Ecto neural progenitor cell (in vitro differentiated cells): ENCODE measurements around the gene CD4.

ENCODE experiments used
- DNase-seq: peaks from one replicate; pipeline ENCODE4 v3.0.0-alpha.2; 2018; ENCODE audit warnings: low spot score

The CD4 gene

DNA sequence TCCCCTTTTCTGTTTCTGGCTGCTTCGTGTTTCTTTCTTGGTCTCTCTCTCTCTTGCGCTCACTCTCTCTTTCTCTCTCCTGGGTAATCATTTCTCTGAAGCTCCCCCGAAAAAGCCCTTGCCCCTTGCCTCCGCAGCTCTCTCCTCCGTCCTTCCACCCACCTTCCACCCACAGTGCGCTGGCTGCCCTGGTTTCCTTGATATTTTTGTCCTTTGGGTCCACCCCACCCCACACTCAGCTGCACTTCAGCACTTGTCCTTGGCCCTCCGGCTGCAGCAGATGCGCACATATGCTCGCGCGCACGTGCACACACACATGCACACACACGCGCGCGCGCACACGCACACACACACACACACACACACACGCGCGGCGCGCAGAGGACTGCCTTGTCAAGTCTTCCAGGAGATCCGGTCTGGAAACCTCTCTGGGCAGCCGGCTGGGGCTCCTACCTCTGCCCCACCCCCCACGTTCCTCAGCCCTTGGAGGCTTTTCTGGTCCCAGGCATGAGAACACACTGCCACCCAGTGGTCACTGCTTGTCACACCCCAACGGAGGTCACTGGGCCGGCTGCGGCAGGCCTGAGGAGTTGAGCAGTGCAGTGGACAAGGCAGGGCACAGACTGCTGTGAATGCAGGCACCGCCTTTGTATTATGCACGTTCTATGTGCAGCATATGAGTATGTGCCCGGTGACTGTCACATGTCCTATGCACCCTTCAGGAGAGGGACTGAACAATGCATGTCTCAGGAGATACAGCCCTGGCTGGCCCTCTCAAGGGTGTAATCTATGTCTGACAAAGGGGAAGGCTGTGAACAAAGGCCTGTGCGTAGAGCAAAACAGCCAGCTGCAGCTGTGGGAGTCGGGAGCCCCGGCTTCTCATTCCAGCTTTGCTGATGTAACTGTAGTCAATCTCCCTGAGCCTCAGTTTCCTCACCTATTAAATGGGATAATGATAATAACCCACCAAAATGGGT, 10.5 kb upstream of the CD4 start:
- peak; percentile 99 for DNase-seq

DNA sequence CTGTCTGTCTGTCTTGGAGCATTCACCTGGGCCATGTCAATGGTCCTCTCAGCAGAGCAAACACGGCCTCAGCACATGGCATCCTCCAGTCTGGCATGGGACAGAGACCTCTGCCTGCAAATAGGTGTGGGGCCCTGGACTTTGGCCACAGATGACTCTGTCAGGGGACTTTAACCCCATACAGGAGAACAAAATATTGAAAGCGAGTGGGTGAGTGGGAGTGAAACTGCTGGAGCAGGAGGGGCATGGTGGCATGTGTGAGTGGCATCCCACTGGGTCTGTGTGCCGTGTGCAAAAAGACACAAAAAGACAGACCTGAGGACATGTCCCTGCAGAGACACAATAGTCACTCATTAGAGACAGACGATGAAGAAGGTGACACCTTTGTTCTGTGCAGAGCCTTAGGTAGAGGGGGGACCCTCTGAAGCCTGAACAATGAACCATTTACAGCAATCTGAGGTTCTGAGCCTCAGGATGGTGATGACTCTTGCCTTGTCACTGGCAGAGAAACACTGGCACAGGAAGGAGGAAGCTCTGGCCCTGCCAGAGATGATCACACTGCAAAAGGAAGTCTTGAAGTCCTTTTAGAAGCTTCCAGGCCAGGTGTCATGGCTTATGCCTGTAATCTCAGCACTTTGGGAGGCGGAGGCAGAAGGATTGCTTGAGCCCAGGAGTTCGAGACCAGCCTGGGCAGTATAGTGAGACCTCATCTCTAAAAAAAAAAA, 9.5 kb upstream of the CD4 start:
- no peak for DNase-seq

DNA sequence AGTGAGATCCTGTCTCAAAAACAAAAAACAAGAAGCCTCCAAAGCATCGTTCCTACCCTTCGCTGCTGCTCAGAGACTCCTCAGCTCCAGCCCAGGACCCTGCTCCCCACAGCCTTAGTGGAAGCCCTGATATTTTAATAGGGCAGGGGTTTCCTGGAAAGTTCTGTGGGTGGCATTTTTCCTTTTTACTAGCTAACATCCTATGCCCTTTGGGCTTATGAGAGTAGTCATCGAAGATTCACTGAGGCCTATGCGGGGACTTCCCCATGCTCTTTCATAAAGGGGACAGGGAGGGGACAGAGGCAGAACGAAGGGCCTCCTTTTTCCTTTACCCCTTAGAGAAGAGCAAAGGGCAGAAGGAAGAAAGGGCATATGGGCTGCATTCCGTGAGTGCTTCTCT, 8.8 kb upstream of the CD4 start:
- no peak for DNase-seq

DNA sequence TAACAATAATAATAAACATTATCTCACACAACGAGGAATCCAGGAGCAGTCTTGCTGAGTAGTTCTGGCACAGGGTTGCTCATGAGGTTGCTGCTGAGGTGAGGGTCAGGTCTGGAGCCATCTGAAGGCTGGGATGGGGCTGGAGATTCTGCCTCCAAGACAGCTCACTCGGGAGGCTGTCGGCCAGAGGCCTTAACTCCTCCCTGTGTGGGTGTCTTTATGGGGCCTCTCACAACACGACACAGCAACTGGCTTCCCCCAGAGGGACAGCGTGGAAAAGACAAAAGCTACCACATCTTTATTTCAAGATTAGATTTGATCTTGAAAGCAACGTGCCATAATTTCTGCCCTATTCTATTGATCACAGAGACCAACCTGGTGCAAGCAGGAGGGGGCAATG, 7.2 kb upstream of the CD4 start:
- no peak for DNase-seq

DNA sequence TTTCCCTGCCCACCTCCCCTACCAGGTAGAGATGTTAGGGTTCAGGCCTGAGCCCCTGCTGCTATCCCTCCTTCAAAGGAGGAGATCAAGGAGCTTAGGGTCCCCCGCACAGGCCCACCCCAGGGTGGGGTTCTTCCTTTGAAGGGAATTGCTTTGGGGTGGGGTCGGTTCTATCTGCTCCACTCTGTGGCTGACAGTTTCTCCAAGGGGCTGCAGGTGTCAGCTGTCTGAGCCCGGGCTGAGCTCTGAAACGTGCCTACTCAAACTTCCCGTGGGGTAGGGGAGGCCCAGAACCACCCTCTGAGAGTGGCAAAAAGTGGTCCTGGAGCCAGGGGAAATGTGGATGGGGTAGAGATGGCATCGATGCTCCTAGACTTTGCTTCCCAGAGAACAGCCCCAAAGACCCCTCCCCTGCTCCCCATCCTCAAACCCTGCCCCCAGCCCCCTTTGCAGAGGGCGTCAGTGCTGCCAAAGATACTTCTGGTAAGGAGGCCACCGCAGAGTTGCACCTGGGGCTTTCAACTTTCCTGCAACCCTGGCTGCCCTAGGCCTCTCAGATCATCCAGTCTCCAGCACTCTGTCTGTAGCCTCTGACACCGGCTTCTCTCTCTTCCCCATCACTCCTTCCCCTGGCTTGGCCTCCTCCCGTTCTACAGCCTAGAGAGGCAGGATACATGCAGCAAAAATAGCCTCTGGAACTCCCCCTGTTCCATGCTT, 6.3 kb upstream of the CD4 start:
- no peak for DNase-seq

DNA sequence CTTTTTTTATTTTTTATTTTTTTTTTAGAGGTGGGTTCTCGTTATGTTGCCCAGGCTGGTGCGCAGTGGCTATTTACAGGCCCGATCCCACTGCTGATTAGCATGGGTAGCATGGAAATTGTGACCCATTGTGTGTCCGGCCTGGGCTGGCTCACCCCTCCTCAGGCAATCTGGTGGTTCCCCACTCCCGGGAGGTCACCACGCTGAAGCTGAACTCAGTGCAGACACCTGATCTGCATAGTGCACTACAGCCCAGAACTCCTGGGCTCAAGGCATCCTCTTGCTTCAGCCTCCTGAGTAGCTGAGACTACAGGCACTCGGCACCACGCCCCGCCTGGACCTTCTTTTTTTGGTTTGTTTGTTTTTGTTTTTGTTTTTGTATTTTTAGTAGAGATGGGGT, 5.5 kb upstream of the CD4 start:
- no peak for DNase-seq

DNA sequence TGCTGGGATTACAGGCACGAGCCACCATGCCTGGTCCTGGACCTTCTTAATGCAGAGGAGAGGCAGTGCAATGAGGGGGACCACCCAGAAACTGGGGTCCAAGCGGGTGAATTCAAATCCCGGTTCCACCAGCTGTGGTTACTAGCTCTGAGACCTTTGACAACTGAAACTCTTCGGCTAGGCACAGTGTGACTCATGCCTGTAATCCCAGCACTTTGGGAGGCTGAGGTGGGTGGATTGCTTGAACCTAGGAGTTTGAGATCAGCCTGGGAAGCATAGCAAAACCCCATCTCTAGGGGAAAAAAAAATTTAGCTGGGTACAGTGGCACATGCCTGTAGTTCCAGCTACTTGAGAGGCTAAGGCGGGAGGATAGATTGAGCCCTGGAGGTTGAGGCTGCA, 5.0 kb upstream of the CD4 start:
- DNase-seq: no peak

DNA sequence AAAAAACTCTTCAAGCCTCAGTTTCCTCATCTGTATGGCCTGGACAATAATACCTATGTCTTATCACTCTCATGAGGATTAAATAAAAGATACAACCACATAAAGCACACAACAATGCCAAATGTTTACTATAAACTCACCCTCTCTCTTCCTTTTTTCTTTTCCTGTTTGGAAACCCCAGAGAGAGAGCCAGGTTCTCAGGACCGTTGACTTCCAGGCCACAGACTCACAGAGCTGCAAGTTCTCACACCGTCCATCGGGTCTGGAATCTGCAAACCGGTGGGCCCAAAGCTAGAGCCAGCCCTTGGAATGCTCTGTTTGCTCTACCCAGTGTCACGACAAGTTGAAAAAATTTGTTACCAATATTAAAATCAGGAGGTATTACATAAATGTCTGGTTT, 4.6 kb upstream of the CD4 start:
- DNase-seq: no peak

DNA sequence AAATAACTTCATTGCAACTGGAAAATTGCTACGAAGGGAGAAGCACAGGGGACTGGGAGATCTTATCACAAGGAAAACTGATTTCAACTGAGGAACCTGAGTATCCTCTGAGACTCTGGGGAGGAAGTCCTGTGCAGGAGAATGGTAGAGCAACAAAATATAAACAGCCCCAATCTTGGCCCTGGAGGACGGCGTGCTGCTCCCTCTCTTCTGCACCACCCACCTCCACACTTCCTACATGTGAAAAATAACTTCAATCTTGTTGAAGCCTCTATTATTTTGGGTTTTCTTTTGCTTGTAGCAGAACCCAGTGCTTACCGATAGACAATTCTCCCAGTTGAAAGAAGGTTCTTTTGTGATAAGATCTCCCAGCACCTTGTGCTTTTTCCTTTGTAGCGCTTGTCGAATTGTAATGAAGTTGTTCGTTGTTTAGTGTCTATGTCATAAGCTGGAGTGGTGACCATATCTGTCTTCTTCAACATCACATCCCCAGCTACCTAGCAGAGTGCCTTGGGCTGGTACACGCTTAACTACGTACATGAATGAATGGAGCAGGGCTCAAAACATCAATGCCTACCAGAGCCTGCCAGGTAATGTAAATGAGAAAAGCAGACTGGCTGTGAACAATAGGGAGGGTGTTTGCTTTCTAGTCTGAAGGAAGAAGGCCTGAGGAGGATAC, 2.8 kb upstream of the CD4 start:
- no peak for DNase-seq

DNA sequence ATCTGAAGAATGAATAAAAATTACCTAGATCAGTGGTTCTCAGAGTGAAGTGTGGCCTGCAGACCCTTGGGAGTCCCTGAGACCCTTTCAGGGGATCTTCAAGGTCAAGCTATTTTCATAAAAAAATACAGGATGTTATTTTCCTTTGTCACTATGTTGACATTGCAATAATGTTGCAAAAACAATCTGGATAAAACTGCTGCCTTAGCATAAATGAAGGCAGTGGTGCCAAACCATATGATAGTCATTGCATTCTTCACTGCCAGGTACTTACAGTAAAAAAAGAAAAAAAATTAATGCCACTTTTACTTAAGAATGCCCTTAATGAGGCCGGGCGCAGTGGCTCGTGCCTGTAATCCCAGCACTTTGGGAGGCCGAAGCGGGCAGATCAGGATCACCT, 2.0 kb upstream of the CD4 start:
- DNase-seq: no peak

DNA sequence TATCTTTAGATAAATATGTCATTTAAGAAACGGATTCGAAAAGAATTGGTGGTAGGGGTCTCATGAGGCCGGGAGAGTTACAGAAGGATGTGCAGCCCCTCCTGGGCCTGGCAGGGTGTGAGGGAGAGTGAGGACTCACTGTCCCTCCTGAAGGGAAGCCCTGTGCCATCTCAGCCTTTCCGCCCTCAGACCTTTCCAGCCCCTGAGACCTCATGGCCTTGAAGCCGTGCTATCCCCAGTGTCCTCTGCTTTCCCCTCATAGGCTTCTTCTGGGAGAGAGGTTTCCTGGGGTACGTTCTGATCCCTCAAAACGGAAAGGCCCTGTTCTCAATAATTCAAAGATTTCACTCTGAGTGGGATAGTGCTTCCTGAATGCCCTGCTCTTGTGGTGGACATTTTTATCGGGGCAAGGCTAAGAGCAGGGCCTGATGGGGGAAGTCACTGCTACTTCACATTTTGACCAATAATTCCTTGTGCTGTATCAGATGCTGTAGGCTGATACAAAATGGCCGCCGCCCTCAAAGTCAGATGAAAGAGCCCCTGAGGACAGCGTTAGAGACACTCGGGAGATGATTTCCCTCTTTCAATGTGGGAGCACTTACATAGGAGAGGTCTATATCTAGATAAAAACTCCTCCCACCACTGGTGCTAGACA, 1.3 kb downstream of the CD4 start:
- DNase-seq: no peak

DNA sequence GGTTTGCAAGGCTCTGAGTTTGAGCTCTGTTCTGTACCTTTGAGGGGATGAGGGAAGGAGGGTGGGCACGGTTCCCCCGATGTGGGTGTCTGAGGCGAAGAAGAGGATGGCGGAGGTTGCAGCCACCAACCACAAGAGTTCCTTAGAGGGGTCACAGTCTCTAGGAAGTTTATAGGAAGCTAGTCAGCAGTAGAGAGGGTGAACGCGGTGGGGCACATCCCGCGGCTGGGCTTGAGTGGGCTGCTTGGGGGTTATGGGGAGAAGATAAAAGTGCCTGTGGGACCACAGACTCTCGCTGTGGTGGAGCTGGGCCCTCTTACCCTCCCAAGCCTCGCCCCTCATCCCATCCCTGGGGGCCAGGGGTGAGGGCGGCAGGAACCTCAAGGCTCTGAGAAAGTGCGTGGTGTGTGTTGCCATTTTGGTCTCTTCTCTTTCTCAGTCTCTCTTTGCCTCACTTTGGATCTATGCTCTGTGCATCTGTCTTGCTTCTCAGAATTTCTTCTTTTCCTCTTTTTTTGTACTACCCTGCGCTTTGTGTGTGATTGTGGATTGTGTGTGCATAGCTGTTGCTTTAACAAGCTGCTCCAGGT, 2.7 kb downstream of the CD4 start:
- DNase-seq: no peak

DNA sequence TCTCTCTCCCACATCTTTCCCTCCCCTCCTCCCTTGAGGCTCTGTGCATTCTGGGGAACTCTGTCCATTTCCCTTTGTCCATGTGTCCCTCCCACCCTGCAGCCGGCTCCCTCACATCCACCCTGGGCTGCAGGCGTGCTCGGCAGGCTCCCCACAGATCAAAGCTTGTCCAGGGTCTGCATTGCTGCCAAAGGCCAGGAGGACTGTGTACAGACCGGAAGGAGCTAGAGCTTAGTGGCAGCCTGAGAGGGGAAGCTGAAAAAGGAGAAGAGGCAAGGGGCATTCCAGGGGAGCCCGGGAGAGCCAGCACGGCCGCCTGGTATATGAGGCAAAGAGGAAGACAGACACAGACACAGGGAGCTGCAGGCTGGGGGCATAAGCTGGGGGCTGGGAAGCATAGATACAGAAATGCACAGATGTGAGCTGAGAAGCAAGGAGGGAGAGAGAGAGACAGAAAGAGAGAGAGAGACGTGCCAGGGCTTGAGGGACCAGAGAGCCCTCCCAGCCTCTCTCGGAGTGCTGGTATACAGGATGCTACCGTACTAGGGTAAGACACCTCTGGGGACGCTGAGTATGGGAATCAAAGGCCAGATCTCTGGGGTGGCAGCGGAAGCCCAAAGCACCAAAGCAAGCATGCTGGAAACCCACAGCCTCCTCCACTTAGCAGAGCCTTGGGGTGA, 3.3 kb downstream of the CD4 start:
- DNase-seq: no peak

DNA sequence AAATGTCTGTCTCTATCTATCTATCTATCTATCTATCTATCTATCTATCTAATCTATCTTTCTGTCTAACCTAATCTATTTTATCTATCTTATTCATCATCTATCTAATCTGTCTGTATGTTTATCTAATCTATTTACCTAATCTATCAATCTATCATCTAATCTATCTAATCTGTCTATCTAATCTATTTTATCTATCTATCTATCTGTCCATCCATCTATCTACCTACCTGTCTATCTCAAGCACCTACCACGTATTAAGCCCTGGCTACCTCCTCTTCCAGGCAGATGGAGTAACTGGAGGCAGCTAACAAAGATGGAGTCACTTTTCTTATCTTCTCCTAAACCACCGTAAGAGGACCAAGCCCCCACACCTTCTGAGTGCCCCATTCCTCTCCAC, 5.8 kb downstream of the CD4 start:
- no peak for DNase-seq

DNA sequence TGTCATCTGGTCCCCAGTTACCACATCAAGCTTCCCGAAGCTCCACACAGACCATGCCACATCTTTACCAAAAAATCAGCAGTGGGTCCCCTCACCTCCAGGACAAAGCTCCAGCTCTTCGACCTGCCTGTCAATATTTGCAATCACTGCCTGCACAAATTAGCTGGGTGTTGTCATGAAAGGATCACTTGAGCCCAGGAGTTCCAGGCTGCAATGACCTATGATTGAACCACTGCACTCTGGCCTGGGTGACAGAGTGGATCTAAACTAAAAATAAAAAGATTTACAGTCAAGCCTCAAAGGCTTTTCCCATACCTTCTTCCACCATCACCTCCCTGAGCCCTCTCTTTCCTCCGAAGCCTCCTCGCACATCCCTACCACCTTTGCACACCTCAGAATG, 7.2 kb downstream of the CD4 start:
- no peak for DNase-seq

DNA sequence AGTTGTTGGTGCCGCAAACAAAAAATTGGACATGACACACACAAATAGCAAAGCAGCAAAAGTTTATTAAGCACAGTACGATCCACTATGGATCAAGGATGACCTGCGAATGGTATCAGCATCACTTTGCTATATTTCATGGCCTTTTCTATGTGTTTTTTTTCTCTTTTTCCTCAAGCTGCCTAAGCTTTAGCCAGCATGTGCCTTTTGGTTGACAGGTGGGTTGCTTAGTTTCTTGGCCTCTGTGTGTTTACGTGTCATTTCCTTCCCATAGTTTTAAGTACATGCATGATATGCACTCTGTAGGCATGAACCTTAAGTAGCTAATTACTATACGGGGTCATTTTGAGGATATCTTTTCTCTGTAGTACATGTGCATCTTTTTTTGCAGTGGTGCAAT, 9.8 kb downstream of the CD4 start:
- DNase-seq: no peak

DNA sequence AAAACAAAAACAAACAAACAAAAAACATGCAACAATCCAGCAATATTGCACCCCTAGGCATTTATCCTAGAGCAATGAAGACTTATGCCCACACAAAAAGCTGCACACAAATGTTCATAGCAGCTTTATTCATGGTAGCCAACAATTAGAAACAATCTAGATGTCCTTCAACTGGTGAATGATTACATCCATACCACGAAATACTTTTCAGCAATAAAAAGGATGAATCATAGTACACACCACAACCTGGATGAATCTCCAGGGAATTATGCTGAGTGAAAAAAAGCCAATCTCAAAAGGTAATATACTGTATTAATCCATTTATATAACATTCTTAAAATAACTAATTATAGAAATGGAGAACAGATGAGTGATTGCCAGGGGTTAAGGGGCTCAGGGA, 17.8 kb downstream of the CD4 start:
- no peak for DNase-seq

DNA sequence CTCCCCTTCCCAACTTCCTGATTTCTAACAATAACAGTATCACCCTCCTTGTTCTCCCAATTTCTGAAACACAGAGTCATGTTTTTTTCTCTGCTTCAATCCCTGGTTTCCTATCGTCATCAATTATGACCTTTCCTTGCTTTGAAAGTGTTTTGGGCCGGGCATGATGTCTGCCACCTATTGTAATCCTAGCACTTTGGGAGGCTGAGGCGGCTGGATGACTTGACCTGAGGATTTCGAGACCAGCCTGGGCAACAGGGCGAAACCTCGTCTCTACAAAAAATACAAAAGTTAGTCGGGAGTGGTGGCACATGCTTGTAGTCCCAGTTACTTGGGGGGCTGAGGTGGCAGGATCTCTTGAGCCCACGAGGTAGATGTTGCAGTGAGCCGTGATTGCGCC, 19.7 kb downstream of the CD4 start:
- no peak for DNase-seq

DNA sequence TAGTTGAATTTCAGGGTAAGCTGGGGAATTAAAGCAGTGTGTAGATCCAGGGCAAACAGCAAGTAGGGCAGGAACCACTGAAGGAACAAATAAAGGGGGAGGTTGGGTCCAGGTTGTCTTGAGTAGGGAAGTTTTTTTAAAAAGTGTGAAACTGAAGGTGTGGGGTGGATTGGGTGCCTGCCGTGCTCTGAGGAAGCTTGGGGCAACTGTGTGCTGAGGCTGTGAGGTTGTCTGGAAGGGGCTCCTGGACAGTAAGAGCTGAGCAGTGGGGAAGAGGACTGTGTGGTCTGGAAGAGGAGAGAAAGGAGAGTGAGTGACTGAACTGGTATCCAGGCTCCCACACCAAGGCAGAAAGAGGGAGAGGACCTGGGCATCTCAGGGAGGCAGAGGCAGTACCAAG, 21.4 kb downstream of the CD4 start:
- DNase-seq: no peak

DNA sequence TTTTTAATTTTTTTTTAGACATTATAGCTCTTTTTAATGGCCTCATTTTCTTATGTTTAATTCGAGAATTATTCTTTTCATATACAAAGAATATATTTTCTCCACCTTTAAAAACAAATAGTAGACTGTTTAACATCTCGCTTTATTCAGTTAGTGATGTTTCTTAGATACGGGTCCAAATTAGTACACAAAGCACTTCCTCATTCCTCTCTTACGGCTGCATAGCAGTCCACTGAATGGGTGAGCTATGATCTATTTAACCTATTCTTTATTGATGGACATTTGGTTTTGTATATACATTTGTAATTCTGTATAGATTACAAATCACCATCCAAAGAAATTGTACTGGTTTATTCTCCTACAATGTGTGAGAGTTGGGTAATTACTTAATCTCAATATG, 24.0 kb downstream of the CD4 start:
- no peak for DNase-seq

DNA sequence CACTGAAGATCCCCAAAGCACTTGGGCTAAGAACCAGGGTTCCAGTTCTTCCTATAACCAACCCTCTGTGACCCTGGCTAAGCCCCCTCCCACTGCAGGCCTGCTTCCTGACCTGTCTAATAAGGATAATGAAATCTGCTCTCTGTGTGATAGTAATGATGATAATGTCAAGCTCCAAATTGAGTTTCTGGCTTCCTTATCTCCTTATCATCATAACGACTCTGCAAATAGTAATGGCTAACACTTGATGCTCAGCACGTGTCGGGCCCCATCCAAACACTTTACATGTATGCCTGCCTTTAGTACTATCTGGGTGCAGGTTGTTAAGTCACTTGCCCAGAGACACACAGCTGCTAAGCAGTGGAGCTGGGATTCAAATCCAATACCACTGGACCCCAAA, 27.3 kb downstream of the CD4 start:
- no peak for DNase-seq
